ENCODE data around the gene SLAMF7.

Gene SLAMF7

GRCh38 chr1:160747717-160748116 lies 8.7 kb downstream of the SLAMF7 start:
- DNase-seq = no peak

GRCh38 chr1:160748181-160748877 lies 9.3 kb downstream of the SLAMF7 start:
- no peak for DNase-seq

GRCh38 chr1:160748878-160749269 lies 9.8 kb downstream of the SLAMF7 start:
- no peak for DNase-seq

GRCh38 chr1:160750608-160751007 lies 11.6 kb downstream of the SLAMF7 start:
- DNase-seq = no peak

- no peak for DNase-seq
These were observed 13.4 kb downstream of the SLAMF7 start for GRCh38 chr1:160752406-160752805.

DNA sequence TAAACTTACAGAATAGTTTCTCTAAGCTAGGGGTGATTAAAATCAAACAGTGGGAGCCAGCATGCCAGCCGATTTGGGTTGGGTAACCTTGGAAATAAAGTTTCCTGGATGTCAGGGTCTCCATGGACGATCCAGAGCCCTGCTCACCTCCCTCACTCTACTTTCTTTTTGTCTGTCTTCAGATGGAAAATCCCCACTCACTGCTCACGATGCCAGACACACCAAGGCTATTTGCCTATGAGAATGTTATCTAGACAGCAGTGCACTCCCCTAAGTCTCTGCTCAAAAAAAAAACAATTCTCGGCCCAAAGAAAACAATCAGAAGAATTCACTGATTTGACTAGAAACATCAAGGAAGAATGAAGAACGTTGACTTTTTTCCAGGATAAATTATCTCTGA lies 13.9 kb downstream of the SLAMF7 start:
- no peak for DNase-seq

- DNase-seq = no peak
These were observed 14.5 kb downstream of the SLAMF7 start for GRCh38 chr1:160753594-160753993.

- no peak for DNase-seq
These were observed 16.4 kb downstream of the SLAMF7 start for GRCh38 chr1:160755461-160755860.

- DNase-seq = no peak
These were observed 17.1 kb downstream of the SLAMF7 start for GRCh38 chr1:160755911-160756848.

GRCh38 chr1:160756849-160757201 lies 17.8 kb downstream of the SLAMF7 start:
- no peak for DNase-seq

GRCh38 chr1:160758521-160758920 lies 19.5 kb downstream of the SLAMF7 start:
- DNase-seq = no peak

GRCh38 chr1:160759740-160760139 lies 20.7 kb downstream of the SLAMF7 start:
- no peak for DNase-seq

DNA sequence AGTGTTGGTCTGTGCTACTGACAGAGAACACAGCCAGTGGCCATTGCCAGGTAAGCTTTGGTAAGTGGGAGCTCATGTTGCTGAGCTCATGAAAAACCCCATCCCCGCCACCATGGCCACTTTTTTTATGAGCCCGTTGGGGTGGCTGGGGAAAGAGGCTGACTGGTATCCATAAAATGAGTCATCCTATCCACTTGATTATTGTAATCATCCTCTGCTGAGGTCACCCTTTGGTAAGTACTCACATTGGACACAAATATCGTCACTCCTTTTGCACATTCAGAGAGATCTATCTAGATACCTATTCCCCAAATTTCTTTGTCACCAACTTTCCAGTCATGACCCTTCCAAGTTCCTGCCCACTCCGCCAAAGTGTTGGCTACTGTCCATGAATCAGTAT lies 22.0 kb downstream of the SLAMF7 start:
- no peak for DNase-seq

GRCh38 chr1:160761886-160762285 lies 22.8 kb downstream of the SLAMF7 start:
- no peak for DNase-seq

DNA sequence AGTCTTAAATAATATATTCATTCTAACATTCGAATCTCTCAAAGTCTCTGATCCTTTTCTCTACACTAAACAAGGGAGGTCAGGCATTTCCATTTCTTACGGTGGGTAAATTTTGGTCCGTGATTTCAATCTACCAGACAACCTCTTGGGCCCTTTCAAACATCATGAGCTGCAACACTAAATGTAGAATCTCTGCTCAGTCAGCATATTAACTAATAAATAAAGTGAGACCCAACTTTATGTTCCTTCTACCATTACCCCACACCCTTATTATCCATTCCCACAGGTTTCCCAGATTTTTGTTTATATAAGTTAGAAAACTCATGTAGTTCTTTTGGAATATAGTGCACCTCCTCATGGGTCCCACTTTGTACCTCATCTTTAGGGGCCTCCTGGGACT lies 24.9 kb downstream of the SLAMF7 start:
- DNase-seq = no peak

- DNase-seq = no peak
These were observed 28.6 kb downstream of the SLAMF7 start for GRCh38 chr1:160767395-160768294.

- DNase-seq = peak; percentile 73
These were observed 29.2 kb downstream of the SLAMF7 start for GRCh38 chr1:160768295-160768657.

DNA sequence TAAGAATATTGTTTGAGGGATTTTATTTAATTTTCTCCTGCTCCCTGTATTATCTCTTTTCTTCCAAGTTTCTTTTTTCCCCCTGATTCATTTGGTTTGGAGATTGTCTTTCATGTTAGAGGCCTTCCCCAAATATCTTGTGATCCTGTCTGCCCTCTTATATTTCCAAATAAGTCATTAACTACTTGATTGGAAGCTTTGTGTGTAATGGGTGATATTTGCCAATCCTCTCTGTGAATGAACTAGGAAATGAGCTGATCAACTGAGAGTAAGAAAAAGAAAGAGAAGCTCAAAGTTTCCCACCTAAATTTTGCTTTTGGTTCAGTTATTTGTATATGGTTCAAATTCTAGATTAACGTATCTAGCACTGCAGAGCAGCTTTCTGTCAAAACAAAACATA lies 33.3 kb downstream of the SLAMF7 start:
- no peak for DNase-seq

GRCh38 chr1:160773093-160773492 lies 34.0 kb downstream of the SLAMF7 start:
- DNase-seq = no peak

GRCh38 chr1:160774886-160775719 lies 36.1 kb downstream of the SLAMF7 start:
- no peak for DNase-seq

- no peak for DNase-seq
These were observed 37.1 kb downstream of the SLAMF7 start for GRCh38 chr1:160776178-160776577.

DNA sequence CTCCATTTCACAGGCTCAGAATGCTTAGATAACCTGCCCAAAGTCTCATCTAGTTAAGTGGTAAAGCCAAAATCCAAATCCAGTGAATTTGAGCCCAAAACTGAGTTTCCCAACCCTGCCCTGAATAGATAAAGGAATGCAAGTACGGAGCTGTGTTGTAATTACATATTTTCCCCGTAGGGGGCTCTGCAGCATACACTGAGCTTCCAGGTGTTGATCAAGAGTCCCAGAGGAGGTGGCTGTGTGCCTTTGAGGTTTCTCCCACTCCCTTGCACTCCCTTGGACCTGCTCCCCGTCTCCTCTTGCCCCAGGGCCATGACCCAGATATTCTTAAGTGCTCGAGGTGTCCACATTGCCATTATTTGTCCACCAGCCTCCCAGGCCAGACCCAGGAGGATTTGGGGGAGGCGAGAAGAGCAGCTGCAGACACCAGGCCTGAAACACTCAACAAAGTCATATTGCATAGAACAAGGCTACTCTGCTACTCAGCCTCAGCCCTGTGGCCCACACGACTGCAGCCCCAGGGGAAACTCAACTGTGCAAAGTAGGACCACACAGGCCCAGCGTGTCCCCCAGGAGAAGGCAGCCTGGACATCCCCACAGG lies 38.5 kb downstream of the SLAMF7 start:
- DNase-seq = peak; percentile 25
